Measurements from ENCODE around the gene FOXA2. TPM values are rescaled to one million over a fixed set of nuclear protein-coding genes. Genes with fewer than 3 reads are reported as not detected.

FOXA2 gene
- total and polyA plus RNA-seq, 10 donors = not detected

DNA sequence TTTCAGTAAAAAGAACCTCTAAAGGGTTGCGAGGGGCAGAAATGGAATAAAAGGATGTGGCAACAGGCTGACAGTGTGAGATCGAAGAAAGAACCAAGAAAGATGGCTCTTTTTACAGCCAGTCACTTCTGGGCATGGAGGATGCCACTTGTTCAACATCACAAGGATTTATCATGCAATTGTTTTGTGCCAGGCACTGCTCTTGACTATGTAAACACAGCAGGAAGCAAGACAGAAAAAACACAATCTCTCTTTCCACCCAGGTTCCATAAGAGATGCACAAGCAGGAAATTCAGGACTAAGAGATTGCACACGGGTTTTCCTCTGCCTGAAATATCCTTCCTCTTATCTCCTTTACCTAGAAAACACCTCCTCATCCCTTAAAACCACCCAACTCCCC, 38.0 kb downstream of the FOXA2 start:
- Histone ChIP-seq H3K27ac (no peak overlapping the region), H3K4me3 (no peak overlapping the region), H3K4me1 (no peaks in the 10 kb centered on the region), H3K27me3 (replicated peaks in 1 of 7) (peaks cover 0 to 50% (median 0%) of the 10 kb centered on the region in 7 donors), H3K36me3 (no peaks in the 10 kb centered on the region), H3K9me3 (peaks cover 0 to 8% (median 0%) of the 10 kb centered on the region in 8 donors)
- TF ChIP-seq POLR2AphosphoS5 (IDR thresholded peaks at IDR 0.05) (no peak), POLR2A (IDR thresholded peaks at IDR 0.05) (no peak)
- DNase-seq = no peak
- intact Hi-C loops (cut with DNase I; ENCODE audit: low total_unique reads) = no loop called here
- 25 to 49% (median 36%) methylated on average over 3 of the region's 3 CpGs for WGBS, 5 donors

DNA sequence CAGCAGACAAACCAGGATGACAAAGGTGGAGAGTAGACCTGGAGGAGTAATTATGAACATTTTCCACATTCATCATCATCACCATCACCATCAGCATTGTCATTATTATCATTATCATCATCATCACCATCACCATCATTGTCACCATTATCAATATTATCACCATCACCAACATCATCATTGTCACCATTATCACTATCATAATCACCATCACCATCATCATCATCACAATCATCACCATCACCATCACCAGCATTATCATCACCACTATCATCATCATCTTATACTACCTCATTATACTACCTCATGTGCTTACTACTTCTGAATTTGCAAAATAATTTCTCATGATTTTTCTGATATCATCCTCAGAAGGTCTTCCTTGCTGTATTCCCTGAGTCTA, 39.3 kb downstream of the FOXA2 start:
- intact Hi-C loops (cut with DNase I; ENCODE audit: low total_unique reads) = no loop called here
- H3K4me1 ChIP-seq = no peaks in the 10 kb centered on the region
- TF ChIP-seq POLR2A (IDR thresholded peaks at IDR 0.05) (no peak), POLR2AphosphoS5 (IDR thresholded peaks at IDR 0.05) (no peak)
- TF ChIP-seq, protein P1, sequence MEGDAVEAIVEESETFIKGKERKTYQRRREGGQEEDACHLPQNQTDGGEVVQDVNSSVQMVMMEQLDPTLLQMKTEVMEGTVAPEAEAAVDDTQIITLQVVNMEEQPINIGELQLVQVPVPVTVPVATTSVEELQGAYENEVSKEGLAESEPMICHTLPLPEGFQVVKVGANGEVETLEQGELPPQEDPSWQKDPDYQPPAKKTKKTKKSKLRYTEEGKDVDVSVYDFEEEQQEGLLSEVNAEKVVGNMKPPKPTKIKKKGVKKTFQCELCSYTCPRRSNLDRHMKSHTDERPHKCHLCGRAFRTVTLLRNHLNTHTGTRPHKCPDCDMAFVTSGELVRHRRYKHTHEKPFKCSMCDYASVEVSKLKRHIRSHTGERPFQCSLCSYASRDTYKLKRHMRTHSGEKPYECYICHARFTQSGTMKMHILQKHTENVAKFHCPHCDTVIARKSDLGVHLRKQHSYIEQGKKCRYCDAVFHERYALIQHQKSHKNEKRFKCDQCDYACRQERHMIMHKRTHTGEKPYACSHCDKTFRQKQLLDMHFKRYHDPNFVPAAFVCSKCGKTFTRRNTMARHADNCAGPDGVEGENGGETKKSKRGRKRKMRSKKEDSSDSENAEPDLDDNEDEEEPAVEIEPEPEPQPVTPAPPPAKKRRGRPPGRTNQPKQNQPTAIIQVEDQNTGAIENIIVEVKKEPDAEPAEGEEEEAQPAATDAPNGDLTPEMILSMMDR (IDR thresholded peaks at IDR 0.05 in 8 of 11, conservative IDR thresholded peaks at IDR 0.05 in 3 of 11) = no peak

DNA sequence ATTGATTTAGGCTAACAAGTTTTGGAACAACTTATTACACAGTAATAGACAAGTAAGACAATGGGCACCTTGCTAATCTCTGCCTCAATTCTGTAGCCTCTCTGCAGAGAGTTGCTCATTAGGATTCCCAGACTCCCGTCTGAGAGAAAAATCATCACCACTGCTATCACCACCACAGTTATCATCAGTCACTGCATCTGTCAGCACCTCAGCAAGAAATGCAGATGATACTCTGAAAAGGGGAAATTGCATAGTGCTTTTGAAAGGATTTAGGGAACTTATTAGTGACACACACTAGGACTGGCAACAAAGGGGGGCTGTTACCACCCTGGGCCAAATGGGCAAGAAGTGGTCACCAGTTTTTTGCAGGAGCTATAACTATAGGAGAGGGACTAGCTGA, 39.9 kb downstream of the FOXA2 start:
- Histone ChIP-seq H3K27me3 (replicated peaks in 1 of 7) (peaks cover 0 to 39% (median 0%) of the 10 kb centered on the region in 7 donors), H3K4me3 (no peak overlapping the region), H3K27ac (no peak overlapping the region), H3K4me1 (no peaks in the 10 kb centered on the region), H3K36me3 (no peaks in the 10 kb centered on the region), H3K9me3 (peaks cover 0 to 5% (median 0%) of the 10 kb centered on the region in 8 donors)
- no peak for DNase-seq
- TF ChIP-seq POLR2AphosphoS5 (IDR thresholded peaks at IDR 0.05) (no peak), POLR2A (IDR thresholded peaks at IDR 0.05) (no peak)
- TF ChIP-seq, protein P1 (IDR thresholded peaks at IDR 0.05 in 8 of 11, conservative IDR thresholded peaks at IDR 0.05 in 3 of 11) = no peak
- 34 to 48% (median 41%) methylated on average over 1 of the region's 1 CpG for WGBS, 5 donors
- intact Hi-C loops (cut with DNase I; ENCODE audit: low total_unique reads) = no loop called here

More for the DNA sequence above, 39.3 kb downstream of the FOXA2 start:
- H3K9me3 ChIP-seq = peaks cover 0 to 8% (median 0%) of the 10 kb centered on the region in 8 donors
- H3K27ac ChIP-seq = no peak overlapping the region
- H3K36me3 ChIP-seq = no peaks in the 10 kb centered on the region
- no peak overlapping the region for H3K4me3 ChIP-seq
- H3K27me3 ChIP-seq (replicated peaks in 1 of 7) = peaks cover 0 to 43% (median 0%) of the 10 kb centered on the region in 7 donors
- no peak for DNase-seq

DNA sequence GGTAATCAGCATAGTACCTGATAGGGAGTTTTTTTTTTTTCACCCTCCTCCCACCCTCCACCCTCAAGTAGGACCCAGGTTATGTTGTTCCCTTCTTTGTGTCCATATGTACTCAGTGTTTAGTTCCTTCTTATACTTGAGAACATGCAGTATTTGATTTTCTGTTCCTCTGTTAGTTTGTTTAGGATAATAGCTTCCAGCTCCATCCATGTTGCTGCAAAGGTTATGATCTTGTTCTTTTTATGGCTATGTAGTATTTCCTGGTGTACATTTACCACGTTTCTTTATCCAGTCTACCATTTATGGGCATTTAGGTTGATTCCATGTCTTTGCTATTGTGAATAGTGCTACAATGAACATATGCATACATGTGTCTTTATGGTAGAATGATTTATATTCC, 41.9 kb downstream of the FOXA2 start:
- no peaks in the 10 kb centered on the region for H3K9me3 ChIP-seq
- H3K27ac ChIP-seq = no peak overlapping the region
- no peaks in the 10 kb centered on the region for H3K36me3 ChIP-seq
- H3K4me1 ChIP-seq = no peaks in the 10 kb centered on the region
- no peak overlapping the region for H3K4me3 ChIP-seq
- TF ChIP-seq POLR2A (IDR thresholded peaks at IDR 0.05) (no peak), POLR2AphosphoS5 (IDR thresholded peaks at IDR 0.05) (no peak)
- TF ChIP-seq, protein P1 (IDR thresholded peaks at IDR 0.05 in 8 of 11, conservative IDR thresholded peaks at IDR 0.05 in 3 of 11) = no peak
- intact Hi-C loops (cut with DNase I; ENCODE audit: low total_unique reads) = no loop called here
- peaks cover 0 to 27% (median 0%) of the 10 kb centered on the region in 7 donors for H3K27me3 ChIP-seq (replicated peaks in 1 of 7)
- WGBS, 5 donors = 37 to 56% (median 44%) methylated on average over 1 of the region's 1 CpG
- DNase-seq = no peak

DNA sequence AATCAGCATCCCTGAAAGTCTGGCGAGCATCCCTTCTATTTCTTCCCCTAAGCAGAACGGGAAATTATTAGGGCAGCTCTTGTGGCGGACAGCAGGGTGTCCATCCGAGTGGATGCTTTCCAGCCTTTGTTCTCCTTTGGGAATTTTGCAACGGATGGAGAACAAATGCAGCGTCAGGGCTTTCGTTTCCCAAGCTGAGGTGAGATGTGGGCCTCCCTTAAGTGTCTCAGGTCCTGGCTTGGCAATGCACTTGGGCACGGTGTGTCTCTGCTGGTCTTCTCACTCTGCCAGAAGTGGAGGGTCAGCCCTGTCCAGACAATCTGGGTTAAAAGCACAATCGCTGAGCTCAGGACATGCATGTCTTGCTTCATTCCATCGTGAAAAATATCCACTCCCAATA, 43.5 kb downstream of the FOXA2 start:
- WGBS, 5 donors = 61 to 70% (median 69%) methylated on average over 10 of the region's 10 CpGs
- DNase-seq = no peak
- Histone ChIP-seq H3K4me1 (no peaks in the 10 kb centered on the region), H3K27ac (no peak overlapping the region), H3K9me3 (no peaks in the 10 kb centered on the region), H3K27me3 (replicated peaks in 1 of 7) (peaks cover 0 to 26% (median 0%) of the 10 kb centered on the region in 7 donors), H3K36me3 (no peaks in the 10 kb centered on the region), H3K4me3 (no peak overlapping the region)
- TF ChIP-seq, protein P1 (IDR thresholded peaks at IDR 0.05 in 8 of 11, conservative IDR thresholded peaks at IDR 0.05 in 3 of 11) = no peak
- no peak for TF ChIP-seq POLR2A (IDR thresholded peaks at IDR 0.05)
- TF ChIP-seq POLR2AphosphoS5 (IDR thresholded peaks at IDR 0.05) = no peak
- intact Hi-C loops (cut with DNase I; ENCODE audit: low total_unique reads) = no loop called here

All from spleen (tissue), 11 donors.